Esophagus muscularis mucosa (tissue), 4 donors: ENCODE results near the gene SLC37A3. TPM values are rescaled to one million over a fixed set of nuclear protein-coding genes. Genes with fewer than 3 reads are reported as not detected.
"Not testable (repeated sequence)": the region's sequence is repeated elsewhere in the genome, so short reads cannot be mapped to it uniquely, and the experiment has no call there.

Experiments used
- DNase-seq: peaks from one replicate; pipeline ENCODE4 v3.0.0-alpha.2; 2017; ENCODE audit errors: extremely low spot score
- H3K27ac ChIP-seq, 4 donors: fragments of 200-600 bp; sonication (generic); replicated peaks in 1 of 4; 1 replicate in 3 of 4; 2 replicates in 1 of 4; pipeline ENCODE4 v1.5.1; 2016 to 2019; ENCODE audit warnings: mild to moderate bottlenecking in 1 of 4
- H3K27me3 ChIP-seq, 4 donors: fragments of 200-600 bp; sonication (generic); one replicate each; pipeline versions ENCODE4 v1.5.1 to v1.6.0; 2016 to 2019
- H3K36me3 ChIP-seq, 4 donors: fragments of 200-600 bp; sonication (generic); one replicate each; pipeline ENCODE4 v1.5.1; 2016 to 2019
- H3K4me1 ChIP-seq, 4 donors: fragments of 200-600 bp; sonication (generic); one replicate each; pipeline ENCODE4 v1.5.1; 2016 to 2019
- H3K4me3 ChIP-seq, 4 donors: fragments of 200-600 bp; sonication (generic); 1 replicate in 2 of 4; 2 replicates in 2 of 4; pipeline ENCODE4 v1.5.1; 2016 to 2019; ENCODE audit warnings: mild to moderate bottlenecking in 4 of 4, moderate library complexity in 1 of 4
- H3K9me3 ChIP-seq, 4 donors: fragments of 200-600 bp; sonication (generic); 1 replicate in 3 of 4; 2 replicates in 1 of 4; pipeline ENCODE4 v1.5.1; 2016 to 2019
- EP300 ChIP-seq: sonication (generic); formaldehyde crosslinking; IDR thresholded peaks from one replicate; pipeline ENCODE4 v1.6.1; 2017; ENCODE audit warnings: antibody characterized with exemption
- POLR2A ChIP-seq: fragments of 450-650 bp; IDR thresholded peaks from one replicate; pipeline ENCODE4 v1.6.1; 2017; ENCODE audit warnings: antibody characterized with exemption, moderate library complexity, mild to moderate bottlenecking, low read depth
- POLR2AphosphoS5 ChIP-seq, 2 donors: sonication (generic); formaldehyde crosslinking; IDR thresholded peaks; one replicate each; pipeline ENCODE4 v1.6.1; 2017; ENCODE audit warnings: antibody characterized with exemption in 2 of 2
- WGBS: methylation state at CpG from one replicate; pipeline ENCODE4 v1.1.5; 2018; 5-methylcytosine and 5-hydroxymethylcytosine counted together
- intact Hi-C: fragments of 100-400 bp; cut with DNase I; formaldehyde crosslinking; loops from one replicate; pipeline ENCODE4 v1.15.1; 2023
- total RNA-seq, 4 donors: library from RNA; depleted of rRNA; stranded (reverse); fragments of >200 nt; gene quantifications; one replicate each; pipeline versions ENCODE4 v1.1.0 to v1.2.1, GENCODE V29; 2016
- TF ChIP-seq, protein P1 (sequence below), 3 experiments: fragments of 200-600 bp in 2 of 3; fragments of 450-650 bp in 1 of 3; sonication (generic) in 2 of 3; IDR thresholded peaks; one replicate each; pipeline ENCODE4 v1.5.1; 2017 to 2019; ENCODE audit warnings: antibody characterized with exemption in 3 of 3, mild to moderate bottlenecking in 2 of 3, moderate library complexity in 1 of 3

SLC37A3 gene
- total RNA-seq, 4 donors from 2014 or later = 33.1 to 67.8 (median 49.0) TPM

DNA sequence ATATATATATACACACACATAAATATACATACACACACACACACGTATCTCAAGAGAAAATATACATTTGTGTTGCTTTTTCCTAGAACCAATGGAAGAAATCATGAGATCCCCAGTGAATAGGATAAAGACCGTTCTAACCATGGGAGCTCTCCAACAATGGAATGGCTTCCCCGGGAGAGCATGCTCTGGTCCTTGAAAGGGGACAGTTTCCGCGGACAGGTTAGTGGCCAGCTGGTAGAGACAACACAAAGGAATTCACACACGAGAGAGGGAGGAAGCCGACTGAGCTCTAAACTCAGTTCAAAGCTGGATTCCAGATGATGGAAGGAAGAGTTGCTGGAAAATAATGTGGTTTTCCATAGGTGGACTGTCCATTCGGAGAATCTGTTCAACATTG lies 72.7 kb downstream of the SLC37A3 start:
- Histone ChIP-seq H3K27ac (peak overlapping the region in 1 of 4 donors; percentile 56), H3K9me3 (no peaks in the 10 kb centered on the region), H3K4me1 (peaks cover 4 to 16% (median 13%) of the 10 kb centered on the region in 4 donors), H3K36me3 (no peaks in the 10 kb centered on the region), H3K27me3 (no peaks in the 10 kb centered on the region), H3K4me3 (peak overlapping the region in 1 of 4 donors; percentile 18)
- WGBS = 76% methylated on average over 8 of the region's 8 CpGs
- TF ChIP-seq EP300 (no peak), POLR2A (no peak), POLR2AphosphoS5 (IDR thresholded peaks at IDR 0.05) (no peak)
- TF ChIP-seq, protein P1, sequence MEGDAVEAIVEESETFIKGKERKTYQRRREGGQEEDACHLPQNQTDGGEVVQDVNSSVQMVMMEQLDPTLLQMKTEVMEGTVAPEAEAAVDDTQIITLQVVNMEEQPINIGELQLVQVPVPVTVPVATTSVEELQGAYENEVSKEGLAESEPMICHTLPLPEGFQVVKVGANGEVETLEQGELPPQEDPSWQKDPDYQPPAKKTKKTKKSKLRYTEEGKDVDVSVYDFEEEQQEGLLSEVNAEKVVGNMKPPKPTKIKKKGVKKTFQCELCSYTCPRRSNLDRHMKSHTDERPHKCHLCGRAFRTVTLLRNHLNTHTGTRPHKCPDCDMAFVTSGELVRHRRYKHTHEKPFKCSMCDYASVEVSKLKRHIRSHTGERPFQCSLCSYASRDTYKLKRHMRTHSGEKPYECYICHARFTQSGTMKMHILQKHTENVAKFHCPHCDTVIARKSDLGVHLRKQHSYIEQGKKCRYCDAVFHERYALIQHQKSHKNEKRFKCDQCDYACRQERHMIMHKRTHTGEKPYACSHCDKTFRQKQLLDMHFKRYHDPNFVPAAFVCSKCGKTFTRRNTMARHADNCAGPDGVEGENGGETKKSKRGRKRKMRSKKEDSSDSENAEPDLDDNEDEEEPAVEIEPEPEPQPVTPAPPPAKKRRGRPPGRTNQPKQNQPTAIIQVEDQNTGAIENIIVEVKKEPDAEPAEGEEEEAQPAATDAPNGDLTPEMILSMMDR (IDR thresholded peaks at IDR 0.05) = no peak
- intact Hi-C loops = loop anchor here (5.0 kb wide), 1 partner anchor 93 kb away; no protein-coding TSS in a partner anchor
- DNase-seq = no peak

DNA sequence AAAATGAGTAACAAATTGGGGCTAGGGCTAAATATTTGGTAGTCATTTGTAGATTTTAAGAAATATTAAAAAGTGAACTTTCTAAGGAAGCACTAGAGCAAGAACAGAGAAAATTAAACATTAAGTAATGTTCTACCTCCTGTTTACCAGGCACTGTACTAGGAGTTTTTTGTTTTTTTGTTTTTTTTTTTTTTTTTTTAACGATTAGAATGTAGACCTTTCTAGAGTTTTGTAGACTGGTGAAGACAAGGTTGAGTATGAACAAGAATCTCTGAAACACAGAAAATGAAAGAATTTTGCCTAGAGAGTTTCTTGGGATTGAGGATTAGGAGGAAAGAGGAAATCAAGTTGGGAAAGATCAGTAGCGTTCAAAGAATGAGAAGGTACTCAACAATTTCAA lies 73.6 kb downstream of the SLC37A3 start:
- intact Hi-C loops = loop anchor here (5.0 kb wide), 1 partner anchor 92 kb away; no protein-coding TSS in a partner anchor
- H3K27ac ChIP-seq = no peak overlapping the region
- no peaks in the 10 kb centered on the region for H3K27me3 ChIP-seq
- H3K9me3 ChIP-seq = no peaks in the 10 kb centered on the region
- DNase-seq = no peak
- 93% methylated on average over 2 of the region's 2 CpGs for WGBS
- no peak overlapping the region for H3K4me3 ChIP-seq
- H3K4me1 ChIP-seq = peaks cover 4 to 16% (median 13%) of the 10 kb centered on the region in 4 donors
- H3K36me3 ChIP-seq = no peaks in the 10 kb centered on the region
- TF ChIP-seq POLR2A = no peak
- no peak for TF ChIP-seq EP300
- TF ChIP-seq POLR2AphosphoS5 (IDR thresholded peaks at IDR 0.05) = no peak
- TF ChIP-seq, protein P1 (IDR thresholded peaks at IDR 0.05) = no peak

DNA sequence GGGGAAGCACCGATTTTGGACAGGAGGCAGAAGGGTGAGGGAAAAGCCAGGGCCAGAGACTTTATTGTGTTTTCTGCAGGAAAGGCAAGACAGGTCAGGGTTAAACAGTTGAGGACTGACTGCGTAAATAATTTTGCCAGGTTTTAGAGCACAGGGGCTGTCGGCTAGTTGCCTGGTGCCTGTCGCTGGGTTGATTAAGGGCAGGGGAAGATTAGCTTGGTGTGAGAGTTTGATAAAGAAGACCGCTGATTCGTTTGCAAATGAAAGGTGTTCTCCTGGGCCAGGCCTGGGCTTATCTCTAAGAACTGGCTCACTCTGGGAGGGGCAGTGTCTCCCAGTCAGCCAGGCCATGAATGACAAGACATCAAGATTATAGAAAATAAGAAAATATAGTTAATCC lies 75.6 kb downstream of the SLC37A3 start:
- no peak overlapping the region for H3K27ac ChIP-seq
- H3K27me3 ChIP-seq = no peaks in the 10 kb centered on the region
- no peak for DNase-seq
- H3K4me3 ChIP-seq = no peak overlapping the region
- intact Hi-C loops = no loop called here
- no peaks in the 10 kb centered on the region for H3K9me3 ChIP-seq
- peaks cover 4 to 16% (median 13%) of the 10 kb centered on the region in 4 donors for H3K4me1 ChIP-seq
- WGBS = 82% methylated on average over 6 of the region's 6 CpGs
- H3K36me3 ChIP-seq = no peaks in the 10 kb centered on the region
- TF ChIP-seq, protein P1 (IDR thresholded peaks at IDR 0.05) = no peak
- TF ChIP-seq EP300 (no peak), POLR2AphosphoS5 (IDR thresholded peaks at IDR 0.05) (no peak), POLR2A (no peak)

DNA sequence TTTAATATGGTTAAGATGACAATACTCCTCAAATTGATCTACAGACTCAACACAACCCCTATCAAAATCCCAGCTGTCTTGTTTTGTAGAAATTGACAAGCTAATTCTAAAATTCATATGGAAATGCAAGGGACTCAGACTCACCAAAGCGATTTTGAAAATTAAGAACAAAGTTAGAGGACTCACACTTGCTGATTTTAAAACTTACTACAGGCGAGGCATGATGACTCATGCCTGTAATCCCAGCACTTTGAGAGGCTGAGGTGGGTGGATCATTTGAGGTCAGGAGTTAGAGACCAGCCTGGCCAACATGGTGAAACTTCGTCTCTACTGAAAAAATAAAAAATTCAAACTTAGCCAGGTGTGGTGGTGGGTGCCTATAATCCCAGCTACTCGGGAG lies 78.3 kb downstream of the SLC37A3 start:
- H3K27ac ChIP-seq, H3K36me3 ChIP-seq, DNase-seq, H3K27me3 ChIP-seq, H3K9me3 ChIP-seq, intact Hi-C loops, H3K4me3 ChIP-seq: not testable (repeated sequence)
- 91% methylated on average over 4 of the region's 4 CpGs for WGBS
- H3K4me1 ChIP-seq = peaks cover 16 to 23% (median 22%) of the 10 kb centered on the region in 4 donors

DNA sequence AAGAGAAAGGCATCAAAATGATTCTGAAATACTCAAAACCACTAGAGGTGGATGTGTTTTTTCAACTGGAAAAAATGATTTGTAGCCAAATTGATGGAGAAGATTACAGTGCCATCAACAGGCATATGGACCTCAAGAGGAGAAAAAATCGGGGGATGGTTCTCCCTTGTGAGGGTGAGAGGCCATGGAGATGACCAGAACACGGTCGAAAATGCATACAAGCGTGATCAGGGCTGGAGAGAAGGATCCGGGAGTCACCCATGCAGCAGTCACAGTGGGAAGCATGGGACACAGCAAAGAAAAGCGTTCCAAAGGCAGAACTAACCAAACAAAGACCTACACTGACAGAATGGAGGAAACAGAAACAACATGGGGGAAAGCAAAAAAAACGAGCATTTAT lies 80.3 kb downstream of the SLC37A3 start:
- H3K27me3 ChIP-seq = no peaks in the 10 kb centered on the region
- H3K4me3 ChIP-seq = no peak overlapping the region
- 94% methylated on average over 7 of the region's 7 CpGs for WGBS
- no peak overlapping the region for H3K27ac ChIP-seq
- DNase-seq = no peak
- TF ChIP-seq POLR2A (no peak), POLR2AphosphoS5 (IDR thresholded peaks at IDR 0.05) (no peak), EP300 (no peak)
- TF ChIP-seq, protein P1 (IDR thresholded peaks at IDR 0.05) = no peak
- H3K4me1 ChIP-seq = peaks cover 16 to 32% (median 32%) of the 10 kb centered on the region in 4 donors
- intact Hi-C loops = no loop called here
- H3K36me3 ChIP-seq = no peaks in the 10 kb centered on the region
- H3K9me3 ChIP-seq = no peaks in the 10 kb centered on the region
